SK-MEL-5 (cell line): ENCODE results near the gene DHX35. TPM values are rescaled to one million over a fixed set of nuclear protein-coding genes. Genes with fewer than 3 reads are reported as not detected.

ENCODE experiments used
- DNase-seq: peaks from one replicate; pipeline ENCODE4 v3.0.0-alpha.2; 2016; ENCODE audit warnings: low read depth, low spot score
- in situ Hi-C: cut with HindIII; loops from 2 replicates; pipeline ENCODE4 v1.10.0; 2016; ENCODE audit warnings: low sequenced_read_pairs, high pct_unique_total_duplicates, low pct_unique_long_range_greater_than_20kb
- total RNA-seq: library from RNA; depleted of rRNA; stranded (reverse); fragments of >200 nt; shearing (Covaris generic); gene quantifications from 2 replicates; pipeline ENCODE4 v1.2.3, GENCODE V29; 2014

The DHX35 gene
- total RNA-seq, 1 experiment from 2014 or later, result 21.3 TPM

DNA sequence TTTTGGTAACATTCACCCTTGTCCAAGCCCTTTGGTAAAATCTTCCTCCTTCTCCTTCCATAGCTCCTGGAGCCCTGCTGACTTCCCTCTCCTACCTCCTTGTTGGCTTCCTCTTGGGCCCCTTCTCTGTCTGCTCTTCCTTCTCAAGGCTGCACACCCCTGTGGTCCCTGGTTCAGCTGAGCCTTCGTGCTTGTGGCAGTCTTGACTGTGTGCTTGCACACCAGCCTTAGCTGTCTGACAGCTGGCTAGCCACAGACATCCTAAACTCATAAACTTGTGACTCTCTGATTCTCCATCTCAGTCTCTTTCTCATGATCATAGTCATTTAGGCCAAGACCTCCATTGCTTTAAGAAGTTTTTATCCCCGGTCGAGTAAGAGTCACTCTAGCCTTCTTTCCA is 37.1 kb downstream of the DHX35 start:
- in situ Hi-C loops, result no loop called here
- DNase-seq, result no peak

DNA sequence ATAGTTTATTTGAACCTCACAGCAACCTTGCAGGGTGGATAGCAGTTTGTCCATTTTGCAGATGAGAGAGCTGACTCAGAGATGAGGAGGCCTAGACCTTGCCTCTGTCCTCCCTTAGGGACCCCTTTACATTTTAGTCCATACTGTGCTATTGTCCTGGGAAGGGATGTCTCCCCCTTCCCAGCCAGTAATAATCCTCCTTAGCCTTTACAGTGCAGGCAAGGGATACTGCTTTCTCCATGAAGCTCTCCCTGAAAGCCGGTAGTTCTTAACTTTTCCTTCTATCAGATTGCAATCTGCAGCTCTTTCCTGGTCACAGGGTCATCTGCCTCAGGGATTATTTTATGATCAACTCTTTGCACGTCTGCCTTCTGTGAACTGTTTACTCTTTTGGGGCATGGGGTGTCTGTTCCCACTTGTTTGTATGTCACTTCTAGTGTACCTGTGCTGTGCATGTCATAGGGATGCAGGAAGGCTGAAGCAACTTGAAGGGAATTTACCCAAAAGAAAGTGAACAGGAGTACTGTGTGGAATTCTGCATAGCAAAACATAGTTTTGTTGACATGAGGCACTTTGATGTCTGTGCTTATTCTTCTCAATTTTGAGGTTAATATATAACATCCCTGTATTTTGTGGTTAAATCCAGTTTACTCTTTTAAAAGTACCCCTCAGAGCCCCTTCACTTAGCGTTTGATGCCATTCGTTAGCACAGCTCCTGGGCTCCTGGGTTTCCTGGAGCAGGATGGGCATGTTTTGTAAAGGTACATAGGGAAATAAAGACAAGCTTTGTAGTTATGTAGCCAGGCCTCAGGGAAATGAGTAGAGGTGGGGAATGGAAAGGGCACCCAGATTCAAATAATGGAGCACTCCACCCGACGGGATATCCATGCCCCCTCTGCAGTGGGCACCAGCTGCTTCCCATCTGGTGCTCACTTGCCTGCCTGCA is 38.1 kb downstream of the DHX35 start:
- DNase-seq, result no peak
- in situ Hi-C loops, result no loop called here

DNA sequence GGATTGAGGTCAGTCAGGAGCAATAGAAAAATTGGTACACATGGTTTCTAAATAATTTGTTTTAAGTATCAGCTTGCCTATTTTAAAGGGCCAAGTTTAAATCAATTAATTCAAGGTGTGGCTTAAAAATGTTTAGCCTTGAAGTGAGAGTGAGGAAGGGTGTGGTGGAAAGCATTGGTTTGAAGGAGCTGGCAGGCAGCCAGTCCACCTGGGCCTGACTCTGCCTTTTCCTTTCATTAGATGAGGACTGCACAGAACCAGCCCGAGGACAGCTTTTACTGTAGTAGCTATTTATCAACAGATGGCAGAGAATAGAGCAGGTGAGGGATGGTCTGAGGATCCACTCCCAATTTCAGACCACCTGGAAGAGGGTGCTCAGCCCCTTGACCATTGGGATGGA is 42.4 kb downstream of the DHX35 start:
- no peak for DNase-seq

DNA sequence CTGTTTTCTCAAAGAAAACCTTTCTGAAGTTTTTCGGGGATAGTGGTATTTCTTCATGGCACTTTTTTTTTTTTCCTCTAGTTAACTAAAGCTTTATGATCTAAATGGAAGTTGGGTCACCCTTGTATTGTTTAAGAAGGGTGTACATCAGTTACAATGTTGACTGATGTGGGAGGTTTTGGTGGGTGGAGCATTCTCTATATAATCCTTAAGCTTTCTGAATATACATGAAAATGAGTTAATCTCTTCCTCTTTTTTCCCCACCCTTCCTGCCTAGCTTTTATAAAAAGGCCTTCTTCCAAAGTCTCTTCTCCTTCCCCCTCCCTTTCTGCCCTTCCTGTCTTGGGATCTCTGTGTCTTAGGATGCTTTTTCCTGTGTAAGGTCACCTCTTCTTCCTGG is 47.2 kb downstream of the DHX35 start:
- in situ Hi-C loops, result no loop called here
- DNase-seq, result no peak

More for the DNA sequence above, 42.4 kb downstream of the DHX35 start:
- in situ Hi-C loops, result no loop called here

DNA sequence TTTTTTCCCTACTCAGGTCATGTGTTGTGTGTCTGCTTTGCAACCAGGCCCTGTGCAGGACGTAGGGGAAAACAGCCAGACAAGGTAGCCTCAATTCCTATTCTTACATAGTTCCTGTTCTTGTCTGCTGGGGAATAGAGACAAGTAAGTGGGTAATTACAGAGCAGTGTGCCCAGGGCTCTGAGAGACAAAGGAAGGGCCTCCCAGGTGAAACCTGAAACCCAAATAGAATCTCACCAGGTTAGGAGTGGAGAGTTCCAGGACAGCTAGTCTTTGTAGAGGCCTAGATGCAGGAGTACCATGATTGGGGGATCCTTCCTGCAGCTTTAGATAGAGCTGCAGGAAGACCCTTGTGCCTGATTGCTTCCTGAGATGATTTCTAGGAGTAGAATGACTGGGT is 48.4 kb downstream of the DHX35 start:
- DNase-seq, result no peak
- in situ Hi-C loops, result no loop called here

DNA sequence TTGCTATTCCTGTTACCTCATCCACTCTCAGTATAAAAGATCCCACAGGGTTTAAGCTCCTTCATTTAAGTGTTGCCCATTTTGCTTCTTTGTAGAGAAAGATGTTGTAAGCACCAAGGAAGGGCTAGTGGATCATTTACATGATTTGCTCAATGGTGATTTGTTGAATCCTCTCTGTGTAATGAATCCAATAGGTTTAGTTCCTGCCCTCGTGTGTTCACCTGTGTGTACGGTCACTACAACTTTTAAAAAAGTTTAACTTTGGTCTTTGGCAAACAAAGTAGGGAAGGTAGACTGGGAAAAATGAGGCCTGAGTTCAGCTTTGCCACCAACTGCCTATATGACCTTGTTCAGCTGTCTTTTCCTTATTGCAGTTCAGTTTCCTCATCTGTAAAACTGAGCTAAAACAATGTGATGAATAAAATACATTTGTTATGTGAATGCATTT is 51.5 kb downstream of the DHX35 start:
- no peak for DNase-seq
- in situ Hi-C loops, result no loop called here

DNA sequence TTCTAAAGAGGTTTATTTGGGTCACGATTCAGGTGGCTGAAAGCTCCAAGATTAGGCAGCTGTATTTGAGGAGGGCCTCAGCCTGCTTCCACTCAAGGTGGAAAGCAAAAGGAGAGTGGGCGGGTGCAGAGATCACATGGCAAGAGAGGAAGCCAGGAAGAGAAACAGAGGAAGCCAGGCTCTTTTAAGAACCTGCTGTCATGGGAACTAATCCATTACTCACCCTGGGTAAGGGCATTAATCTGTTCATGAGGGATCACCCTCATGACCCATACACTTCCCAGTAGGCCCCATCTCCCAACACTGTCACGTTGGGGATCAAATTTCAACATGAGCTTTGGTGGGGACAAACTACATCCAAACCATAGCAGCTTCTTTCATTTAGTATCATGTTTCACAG is 53.9 kb downstream of the DHX35 start:
- DNase-seq, result no peak
- in situ Hi-C loops, result no loop called here

DNA sequence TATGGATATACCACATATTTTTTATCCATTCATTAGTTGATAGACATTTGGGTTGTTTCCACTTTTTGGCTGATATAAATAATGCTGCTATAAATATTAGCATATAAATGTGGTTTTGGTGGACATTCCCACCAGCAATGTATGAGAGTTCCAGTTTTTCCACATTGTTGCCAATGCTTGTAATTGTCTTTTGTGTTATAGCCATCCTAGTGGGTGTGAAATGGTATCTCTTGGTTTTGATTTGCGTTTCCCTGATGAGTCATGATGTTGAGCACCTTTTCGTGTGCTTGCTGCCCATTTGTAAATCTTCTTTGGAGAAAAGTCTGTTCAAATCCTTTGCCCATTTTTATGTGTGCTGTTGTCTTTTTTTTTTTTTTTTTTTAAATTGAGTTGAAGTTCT is 54.4 kb downstream of the DHX35 start:
- no peak for DNase-seq
- in situ Hi-C loops, result no loop called here

DNA sequence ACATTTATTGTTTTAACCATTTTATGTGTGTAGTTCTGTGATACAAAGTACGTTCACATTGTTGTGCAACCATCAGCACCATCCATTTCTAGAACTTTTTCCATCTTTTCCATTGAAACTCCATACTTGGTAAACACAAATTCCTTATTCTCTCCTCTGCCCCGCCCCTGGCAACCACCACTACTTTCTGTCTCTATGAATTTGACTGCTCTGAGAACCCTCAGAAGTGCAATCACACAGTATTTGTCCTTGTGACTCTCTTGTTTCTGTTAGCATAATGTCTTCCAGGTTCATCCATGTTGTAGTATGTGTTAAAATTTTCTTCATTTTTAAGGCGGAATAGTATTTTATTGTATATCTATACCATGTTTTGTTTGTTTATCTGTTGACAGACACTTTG is 56.9 kb downstream of the DHX35 start:
- DNase-seq, result no peak
- in situ Hi-C loops, result no loop called here

DNA sequence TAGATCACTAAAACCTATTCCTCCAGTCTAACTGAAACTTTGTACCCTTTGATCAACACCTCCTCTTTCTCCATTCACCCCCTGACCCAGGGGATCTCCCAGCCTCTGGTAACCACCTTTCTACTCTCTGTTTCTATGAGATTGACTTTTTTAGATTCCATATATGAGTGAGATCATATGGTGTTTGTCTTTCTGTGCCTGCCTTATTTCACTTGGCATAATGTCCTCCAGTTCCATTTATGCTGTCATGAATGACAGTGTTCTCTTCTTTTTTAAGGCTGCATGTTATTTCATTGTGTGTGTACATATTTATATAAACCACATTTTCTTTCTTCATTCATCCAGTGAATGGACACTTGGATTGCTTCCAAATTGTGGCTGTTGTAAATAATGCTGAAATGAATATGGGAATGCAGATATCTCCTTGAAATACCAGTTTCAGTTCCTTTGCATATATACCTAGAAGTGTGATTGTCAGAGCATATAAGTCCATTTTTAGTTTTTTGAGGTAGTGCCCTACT is 57.7 kb downstream of the DHX35 start:
- peak; percentile 17 for DNase-seq
- in situ Hi-C loops, result no loop called here

DNA sequence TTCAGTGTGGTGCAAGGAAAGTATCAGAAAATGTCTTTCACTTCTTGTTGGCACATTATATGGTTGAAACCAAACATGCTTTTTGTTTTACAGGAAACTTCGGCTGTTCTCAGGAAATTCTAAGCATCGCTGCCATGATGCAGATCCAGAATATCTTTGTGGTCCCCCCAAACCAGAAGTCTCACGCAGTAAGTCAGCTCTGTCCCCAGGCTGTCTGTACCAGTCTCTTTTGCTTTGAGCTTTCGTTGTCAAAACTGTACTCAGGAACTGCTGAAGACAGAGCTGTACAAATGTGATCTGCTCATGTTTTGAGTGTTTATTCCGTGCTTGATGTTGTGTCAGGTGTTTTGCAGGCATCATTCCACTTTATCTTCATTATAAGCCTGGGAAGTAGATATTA is 59.6 kb downstream of the DHX35 start:
- DNase-seq, result no peak
- in situ Hi-C loops, result no loop called here

DNA sequence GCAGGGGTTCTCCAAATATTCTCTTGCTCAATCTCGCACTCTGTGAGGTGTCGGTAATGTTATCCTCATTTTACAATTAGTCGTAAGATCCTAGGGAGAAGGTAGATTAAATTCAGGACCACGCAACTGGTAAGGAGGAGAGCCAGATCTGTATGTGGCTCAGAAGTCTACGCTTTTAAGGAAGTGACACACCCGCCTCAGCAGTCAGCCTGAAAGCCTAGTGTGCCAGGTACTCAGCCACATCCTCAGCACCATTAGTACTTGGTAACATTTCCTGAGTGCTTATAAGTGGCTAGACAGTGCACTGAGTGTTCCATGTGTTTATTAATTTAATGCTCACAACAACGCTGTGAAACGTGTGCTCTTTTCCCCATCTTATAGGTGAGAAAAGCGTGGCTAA is 63.7 kb downstream of the DHX35 start:
- in situ Hi-C loops, result no loop called here

DNA sequence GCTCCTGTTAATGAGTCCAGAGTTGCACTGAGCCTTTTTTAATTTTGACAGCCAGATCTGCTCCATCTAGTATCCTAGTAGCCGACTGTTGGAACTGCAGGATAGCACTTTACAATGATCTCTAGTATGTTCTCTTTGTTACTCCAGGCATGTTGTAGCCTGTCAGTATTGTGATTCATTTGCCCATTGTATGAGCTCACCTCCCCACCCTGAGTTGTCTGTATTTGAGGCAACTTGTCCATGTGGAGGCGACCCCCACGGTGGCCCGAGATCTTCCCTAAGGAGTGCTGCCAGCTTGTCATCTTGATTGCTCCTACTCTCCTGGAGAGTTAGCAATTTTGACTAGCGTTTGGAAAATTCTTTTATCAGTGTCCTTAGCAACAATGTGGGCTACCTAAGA is 67.2 kb downstream of the DHX35 start:
- in situ Hi-C loops, result no loop called here

More for the DNA sequence above, 63.7 kb downstream of the DHX35 start:
- no peak for DNase-seq

DNA sequence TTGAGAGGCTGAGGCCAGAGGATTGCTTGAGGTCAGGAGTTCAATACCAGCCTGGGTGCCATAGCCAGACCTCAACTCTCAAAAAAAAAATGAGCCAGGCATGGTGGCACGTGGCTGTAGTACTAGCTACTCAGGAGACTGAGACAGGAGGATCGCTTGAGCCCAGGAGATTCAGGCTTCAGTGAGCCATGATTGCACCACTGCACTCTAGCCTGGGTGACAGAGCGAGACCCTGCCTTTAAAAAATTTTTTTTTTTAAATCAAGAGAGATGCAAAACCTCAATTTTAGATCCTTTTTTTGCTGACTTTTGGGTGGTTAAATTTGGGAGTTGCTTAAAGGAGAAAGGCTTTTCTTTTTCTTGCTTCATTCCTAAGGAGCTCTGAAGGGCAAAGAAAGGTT is 70.9 kb downstream of the DHX35 start:
- DNase-seq, result no peak
- in situ Hi-C loops, result no loop called here

More for the DNA sequence above, 67.2 kb downstream of the DHX35 start:
- no peak for DNase-seq

DNA sequence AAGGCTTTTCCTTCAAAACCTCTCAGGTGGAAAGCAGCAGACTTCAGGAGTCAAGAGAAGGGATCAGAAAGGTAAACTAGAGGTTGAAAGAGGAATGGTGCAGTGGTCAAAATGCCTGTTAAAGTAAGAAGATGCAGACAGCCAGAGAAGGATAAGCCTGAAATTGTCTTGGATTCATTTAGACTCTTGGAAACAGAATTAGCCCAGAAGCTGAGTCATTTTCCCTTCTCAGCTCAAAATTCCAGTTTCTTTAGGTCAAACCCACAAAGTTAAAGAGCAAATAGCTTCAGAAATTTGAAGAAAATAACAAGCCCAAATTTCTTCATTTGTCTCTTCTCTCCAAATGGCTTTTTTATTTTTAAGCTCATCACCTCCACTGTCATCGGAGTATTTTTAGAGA is 73.9 kb downstream of the DHX35 start:
- in situ Hi-C loops, result no loop called here

DNA sequence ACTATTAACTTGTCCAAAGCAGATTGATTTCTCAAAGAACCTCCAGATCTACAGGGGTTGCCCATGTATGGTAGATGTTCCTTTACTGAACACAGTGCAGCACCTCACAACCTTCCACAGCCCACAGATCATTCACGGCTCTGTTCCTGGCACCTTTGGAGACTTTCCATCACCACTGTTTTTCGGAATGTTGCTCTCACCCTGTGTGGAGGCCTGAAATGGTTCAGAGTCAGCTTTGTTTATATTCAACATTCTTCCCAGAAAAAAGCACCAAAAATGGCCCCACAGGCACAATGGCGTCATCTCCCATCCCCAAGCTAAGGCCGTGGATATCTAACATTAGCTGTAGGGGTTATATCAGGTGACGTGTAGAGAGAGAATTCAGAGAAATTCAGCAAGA is 74.7 kb downstream of the DHX35 start:
- no peak for DNase-seq
- in situ Hi-C loops, result no loop called here

More for the DNA sequence above, 73.9 kb downstream of the DHX35 start:
- no peak for DNase-seq

DNA sequence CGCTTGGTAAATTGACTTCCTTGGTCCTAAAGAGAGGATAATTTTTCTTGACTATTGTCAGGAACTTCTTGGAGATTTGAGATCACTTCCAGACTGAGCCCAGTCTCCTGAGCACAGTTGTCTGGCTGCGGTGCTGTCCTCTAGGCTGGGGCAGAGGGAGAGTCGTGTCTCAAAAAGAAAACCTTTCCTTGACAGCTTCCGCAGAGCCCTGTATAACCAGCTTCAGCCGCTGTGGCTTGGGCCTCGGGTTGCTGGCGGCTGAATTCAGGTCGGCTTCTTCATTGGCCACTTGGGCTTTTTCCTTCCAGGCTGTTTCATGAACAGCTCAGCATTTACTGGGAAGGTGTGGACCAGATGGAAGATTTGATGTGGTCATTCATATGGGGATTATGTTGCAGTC is 75.9 kb downstream of the DHX35 start:
- in situ Hi-C loops, result no loop called here

DNA sequence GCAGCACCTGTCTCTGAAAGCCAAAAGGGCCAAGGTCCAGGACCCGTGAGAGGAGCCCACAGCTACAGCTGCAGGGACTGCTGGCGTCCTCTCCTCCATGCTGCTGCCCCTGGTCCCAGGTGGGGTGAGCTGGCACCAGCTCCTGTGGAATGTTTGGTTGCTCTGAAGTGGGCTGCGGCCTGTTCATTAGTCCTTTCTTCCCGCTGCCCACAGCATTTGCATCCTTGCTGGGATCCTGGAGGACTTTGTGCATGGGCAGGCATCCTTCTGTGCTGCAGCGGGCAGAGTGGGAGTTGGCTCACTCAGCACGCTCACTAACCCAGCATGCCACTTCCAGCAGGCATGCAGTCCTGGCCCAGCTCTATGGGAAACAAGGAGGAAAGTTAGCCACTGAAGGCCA is 76.4 kb downstream of the DHX35 start:
- in situ Hi-C loops, result no loop called here
- no peak for DNase-seq

More for the DNA sequence above, 75.9 kb downstream of the DHX35 start:
- no peak for DNase-seq

DNA sequence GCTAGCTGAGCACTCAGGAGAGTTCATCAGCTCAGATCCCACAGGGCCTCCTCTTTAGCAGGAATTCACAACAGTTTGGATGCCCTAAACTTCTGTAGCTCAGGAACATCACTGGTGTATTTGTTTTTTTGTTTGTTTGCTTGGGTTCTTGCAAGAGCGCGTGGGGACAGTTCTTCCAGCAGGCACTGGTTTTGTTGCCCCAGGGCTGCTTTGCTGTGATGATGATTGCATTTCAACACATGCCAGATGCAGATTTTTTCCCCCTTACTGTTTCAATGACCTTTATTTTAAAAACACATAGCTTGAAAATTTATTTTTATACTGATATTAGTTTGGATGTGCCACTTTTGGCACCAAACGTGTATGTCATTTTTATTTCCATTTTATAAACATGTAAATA is 77.1 kb downstream of the DHX35 start:
- in situ Hi-C loops, result no loop called here
- DNase-seq, result no peak
